Prostate gland (tissue), 2 donors: ENCODE results near the gene FAM117B.

ENCODE experiments used
- CTCF ChIP-seq, 4 experiments: fragments of 200-600 bp in 2 of 4; fragments of 450-650 bp in 2 of 4; sonication (generic) in 2 of 4; IDR thresholded peaks; 1 replicate in 3 of 4; 2 replicates in 1 of 4; pipeline ENCODE4 v1.5.1; 2016 to 2019; ENCODE audit warnings: antibody characterized with exemption in 4 of 4, mild to moderate bottlenecking in 2 of 4, moderate library complexity in 2 of 4
- POLR2A ChIP-seq: fragments of 450-650 bp; IDR thresholded peaks from one replicate; pipeline ENCODE4 v1.6.1; 2016; ENCODE audit warnings: antibody characterized with exemption, mild to moderate bottlenecking

GRCh38 chr2:202682274-202682673, 47.5 kb downstream of the FAM117B start:
- TF ChIP-seq CTCF (IDR thresholded peaks at IDR 0.05) (no peak), POLR2A (no peak)
